ENCODE data around the gene ZNF532.

GRCh38 chr18:58998401-58999203 is 133.9 kb downstream of the ZNF532 start:
- TF ChIP-seq CTCF (conservative IDR thresholded peaks at IDR 0.05; ENCODE audit: low read length) (no peak), EZH2phosphoT487 (IDR thresholded peaks at IDR 0.05; ENCODE audit: borderline replicate concordance) (no peak)
